ENCODE results near the gene F13A1. TPM values are rescaled to one million over a fixed set of nuclear protein-coding genes. Genes with fewer than 3 reads are reported as not detected.

F13A1 gene
- total and polyA plus RNA-seq, 2 donors (not counting 3 experiments of a cell fraction or from before 2014, with no cell fraction given): not detected

DNA sequence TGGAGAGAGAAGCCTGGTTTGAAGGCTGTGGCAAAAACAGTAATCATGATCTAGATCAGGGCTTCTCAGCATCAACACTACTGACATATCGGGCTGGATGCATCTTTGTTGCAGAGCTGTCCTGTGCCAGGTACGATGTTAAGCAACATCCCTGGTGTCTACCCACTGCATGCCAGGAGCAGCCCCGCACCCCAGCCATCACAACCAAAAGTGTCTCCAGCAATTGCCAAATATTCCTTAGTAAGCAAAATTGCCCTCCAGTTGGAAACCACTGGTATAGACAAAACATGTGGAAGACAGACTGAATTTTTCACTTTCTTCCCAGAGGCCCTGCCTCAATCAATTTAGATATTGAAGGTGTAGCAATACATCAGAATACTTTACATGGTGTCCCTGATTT, 166.1 kb downstream of the F13A1 start:
- Histone ChIP-seq H3K4me1 (ENCODE audit: control insufficient read depth, extremely low read depth, insufficient read depth, low read length) (no peaks in the 10 kb centered on the region), H2AFZ (ENCODE audit: low read depth, low read length) (no peak overlapping the region), H3K9ac (replicated peaks; ENCODE audit: extremely low read depth, insufficient read depth, low read length) (no peak overlapping the region), H3K4me2 (ENCODE audit: insufficient read depth, low read length) (no peak overlapping the region), H4K20me1 (replicated peaks; ENCODE audit: control insufficient read depth, extremely low read depth, insufficient read depth, low read length) (no peaks in the 10 kb centered on the region), H3K9me3 (replicated peaks; ENCODE audit: control insufficient read depth, insufficient read depth, low read length) (peaks cover 5% of the 10 kb centered on the region), H3K79me2 (ENCODE audit: control insufficient read depth, insufficient read depth, low read length) (no peaks in the 10 kb centered on the region), H3K27ac (ENCODE audit: insufficient read depth, low read depth, low read length) (no peak overlapping the region), H3K27me3 (ENCODE audit: control insufficient read depth in 2 of 2, insufficient read depth in 2 of 2, low read length in 2 of 2) (no peaks in the 10 kb centered on the region), H3K9me1 (replicated peaks; ENCODE audit: control insufficient read depth, extremely low read depth, insufficient read depth, low read length) (no peaks in the 10 kb centered on the region), H3K4me3 (replicated peaks in 1 of 3; ENCODE audit: insufficient read depth in 1 of 3, low read depth in 1 of 3, low read length in 3 of 3) (no peak overlapping the region), H3K36me3 (ENCODE audit: control insufficient read depth in 2 of 2, extremely low read depth in 1 of 2, insufficient read depth in 2 of 2, low read length in 2 of 2) (no peaks in the 10 kb centered on the region)
- DNase-seq (ENCODE audit: low read depth, low spot score) (no peak), FAIRE-seq (no peak)
- ChIA-PET POLR2A (no interaction called here), CTCF (no interaction called here)
- TF ChIP-seq POLR2A (IDR thresholded peaks at IDR 0.05; ENCODE audit: low read depth, low read length) (no peak), POLR2AphosphoS5 (IDR thresholded peaks at IDR 0.05; ENCODE audit: insufficient read depth, low read depth, low read length) (no peak), EZH2 (IDR thresholded peaks at IDR 0.05; ENCODE audit: borderline replicate concordance, low read depth, low read length, severe bottlenecking) (no peak), GATA2 (IDR thresholded peaks at IDR 0.05; ENCODE audit: insufficient read depth, insufficient read length, low read depth, low read length) (no peak), MYC (IDR thresholded peaks at IDR 0.05; ENCODE audit: low read depth, low read length) (no peak), FOS (IDR thresholded peaks at IDR 0.05; ENCODE audit: borderline replicate concordance, insufficient read depth, low read length) (no peak), JUN (IDR thresholded peaks at IDR 0.05; ENCODE audit: borderline replicate concordance, insufficient read depth, insufficient read length, low read depth) (no peak)
- TF ChIP-seq, protein P1, sequence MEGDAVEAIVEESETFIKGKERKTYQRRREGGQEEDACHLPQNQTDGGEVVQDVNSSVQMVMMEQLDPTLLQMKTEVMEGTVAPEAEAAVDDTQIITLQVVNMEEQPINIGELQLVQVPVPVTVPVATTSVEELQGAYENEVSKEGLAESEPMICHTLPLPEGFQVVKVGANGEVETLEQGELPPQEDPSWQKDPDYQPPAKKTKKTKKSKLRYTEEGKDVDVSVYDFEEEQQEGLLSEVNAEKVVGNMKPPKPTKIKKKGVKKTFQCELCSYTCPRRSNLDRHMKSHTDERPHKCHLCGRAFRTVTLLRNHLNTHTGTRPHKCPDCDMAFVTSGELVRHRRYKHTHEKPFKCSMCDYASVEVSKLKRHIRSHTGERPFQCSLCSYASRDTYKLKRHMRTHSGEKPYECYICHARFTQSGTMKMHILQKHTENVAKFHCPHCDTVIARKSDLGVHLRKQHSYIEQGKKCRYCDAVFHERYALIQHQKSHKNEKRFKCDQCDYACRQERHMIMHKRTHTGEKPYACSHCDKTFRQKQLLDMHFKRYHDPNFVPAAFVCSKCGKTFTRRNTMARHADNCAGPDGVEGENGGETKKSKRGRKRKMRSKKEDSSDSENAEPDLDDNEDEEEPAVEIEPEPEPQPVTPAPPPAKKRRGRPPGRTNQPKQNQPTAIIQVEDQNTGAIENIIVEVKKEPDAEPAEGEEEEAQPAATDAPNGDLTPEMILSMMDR (IDR thresholded peaks at IDR 0.05; ENCODE audit: extremely low read depth in 1 of 2, insufficient read depth in 1 of 2, low read depth in 1 of 2, low read length in 2 of 2): no peak
- TF ChIP-seq, protein P2, sequence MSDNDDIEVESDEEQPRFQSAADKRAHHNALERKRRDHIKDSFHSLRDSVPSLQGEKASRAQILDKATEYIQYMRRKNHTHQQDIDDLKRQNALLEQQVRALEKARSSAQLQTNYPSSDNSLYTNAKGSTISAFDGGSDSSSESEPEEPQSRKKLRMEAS (IDR thresholded peaks at IDR 0.05; ENCODE audit: insufficient read depth, insufficient read length): no peak
- intact Hi-C loops (cut with micrococcal nuclease): no loop called here
- dilution Hi-C loops (cut with MboI; ENCODE audit: extremely low pct_ligation_motif_present, low sequenced_read_pairs): no loop called here
- no TSS peak for BruUV-seq (replicated peaks)
